Right lobe of liver (tissue), 6 donors: ENCODE results near the gene LRRN2. TPM values are rescaled to one million over a fixed set of nuclear protein-coding genes. Genes with fewer than 3 reads are reported as not detected.

Experiments used
- ATAC-seq, 4 donors: fragments of 200-7000 bp; cut with Tn5 transposase; one replicate each; pipeline ENCODE4 v1.9.1; 2020; ENCODE audit warnings: mild to moderate bottlenecking in 4 of 4, moderate library complexity in 4 of 4
- DNase-seq, 3 donors: peaks; one replicate each; pipeline ENCODE4 v3.0.0-alpha.2; 2020
- H3K27ac ChIP-seq, 3 donors: fragments of 200-600 bp; one replicate each; pipeline ENCODE4 v1.8.0; 2022
- H3K27me3 ChIP-seq, 2 donors: fragments of 200-600 bp; one replicate each; pipeline ENCODE4 v1.8.0; 2022
- H3K36me3 ChIP-seq, 4 donors: fragments of 200-600 bp; sonication (generic) in 1 of 4; one replicate each; pipeline versions ENCODE4 v1.5.1 to v1.8.0; 2017 to 2022; ENCODE audit warnings: control low read depth in 1 of 4
- H3K4me1 ChIP-seq, 4 donors: fragments of 200-600 bp; sonication (generic) in 1 of 4; one replicate each; pipeline versions ENCODE4 v1.5.1 to v1.8.0; 2017 to 2022; ENCODE audit warnings: control low read depth in 1 of 4
- H3K4me3 ChIP-seq, 3 donors: fragments of 200-600 bp; one replicate each; pipeline ENCODE4 v1.8.0; 2022
- H3K9me3 ChIP-seq, 4 donors: fragments of 200-600 bp; sonication (generic) in 1 of 4; one replicate each; pipeline versions ENCODE4 v1.5.1 to v1.8.0; 2017 to 2022; ENCODE audit warnings: control low read depth in 1 of 4
- CTCF ChIP-seq, 4 donors: fragments of 200-600 bp in 3 of 4; fragments of 450-650 bp in 1 of 4; IDR thresholded peaks; one replicate each; pipeline versions ENCODE4 v1.5.1 to v1.8.0; 2016 to 2022; ENCODE audit warnings: antibody characterized with exemption in 4 of 4, mild to moderate bottlenecking in 2 of 4
- POLR2A ChIP-seq: fragments of 450-650 bp; IDR thresholded peaks from one replicate; pipeline ENCODE4 v1.6.1; 2017; ENCODE audit warnings: antibody characterized with exemption, mild to moderate bottlenecking
- WGBS: methylation state at CpG from one replicate; pipeline ENCODE4 v1.1.6; 2018; ENCODE audit warnings: low coverage, low lambda C conversion rate; ENCODE audit not compliant: insufficient coverage; ENCODE audit errors: missing lambda C conversion rate; 5-methylcytosine and 5-hydroxymethylcytosine counted together
- intact Hi-C, 2 donors: fragments of 100-400 bp; cut with DNase I; formaldehyde crosslinking; loops; one replicate each; pipeline versions ENCODE4 v1.11.2 to v1.14.1; 2022
- total RNA-seq, 6 experiments: library from RNA; depleted of rRNA in 2 of 6; stranded (reverse); fragments of >200 nt in 2 of 6; fragmentation: NEBNext Ultra II Directional in 3 of 6; extraction: Animal tissue kit (Norgen Biotek cat#: 25700) in 3 of 6; gene quantifications; one replicate each; pipeline versions ENCODE4 v1.1.0 to v1.2.4, GENCODE V29; 2016 to 2023
- donor health status: DM: no; HTN: yes; CAD: no.
- donor health status: DM: no; HTN: no; CAD: no.
- donor health status: DM: no; HTN: no; CAD: no.
- donor health status: DM: no; HTN: yes; CAD: no.
- donor health status: DM: no; HTN: yes; CAD: no.

Gene LRRN2
- total RNA-seq, 6 experiments from 2014 or later = 0.07 to 0.78 (median 0.25) TPM

GRCh38 chr1:204680051-204680450, 5.5 kb downstream of the LRRN2 start:
- no peak for DNase-seq
- WGBS = 37% methylated on average over 3 of the region's 3 CpGs
- TF ChIP-seq CTCF (IDR thresholded peaks at IDR 0.05) = no peak
- TF ChIP-seq POLR2A = no peak
- intact Hi-C loops = loop anchor here in 1 of 2 donors (10.0 kb wide), 1 partner anchor 55 kb away; no protein-coding TSS in a partner anchor
- Histone ChIP-seq H3K4me1 (peaks cover 0 to 5% (median 0%) of the 10 kb centered on the region in 4 donors), H3K9me3 (no peaks in the 10 kb centered on the region), H3K4me3 (no peak overlapping the region), H3K27me3 (no peaks in the 10 kb centered on the region), H3K36me3 (no peaks in the 10 kb centered on the region), H3K27ac (no peak overlapping the region)
- no peak for ATAC-seq

- 62% methylated on average over 4 of the region's 7 CpGs for WGBS
- H3K9me3 ChIP-seq = no peaks in the 10 kb centered on the region
- ATAC-seq (no peak), DNase-seq (no peak)
- H3K27ac ChIP-seq = no peak overlapping the region
- TF ChIP-seq POLR2A (no peak), CTCF (IDR thresholded peaks at IDR 0.05) (no peak)
- intact Hi-C loops = no loop called here
- H3K4me3 ChIP-seq = no peak overlapping the region
- no peaks in the 10 kb centered on the region for H3K27me3 ChIP-seq
- H3K4me1 ChIP-seq = no peaks in the 10 kb centered on the region
- no peaks in the 10 kb centered on the region for H3K36me3 ChIP-seq
Measured at GRCh38 chr1:204678721-204679475, 6.6 kb downstream of the LRRN2 start.

- Histone ChIP-seq H3K27ac (no peak overlapping the region), H3K36me3 (no peaks in the 10 kb centered on the region), H3K4me3 (no peak overlapping the region), H3K4me1 (no peaks in the 10 kb centered on the region), H3K27me3 (no peaks in the 10 kb centered on the region), H3K9me3 (no peaks in the 10 kb centered on the region)
- no peak for ATAC-seq
- 77% methylated on average over 7 of the region's 9 CpGs for WGBS
- intact Hi-C loops = no loop called here
- TF ChIP-seq CTCF (IDR thresholded peaks at IDR 0.05) (no peak), POLR2A (no peak)
- no peak for DNase-seq
Measured at GRCh38 chr1:204677864-204678263, 7.7 kb downstream of the LRRN2 start.

- Histone ChIP-seq H3K9me3 (no peaks in the 10 kb centered on the region), H3K4me1 (no peaks in the 10 kb centered on the region), H3K4me3 (no peak overlapping the region), H3K27me3 (no peaks in the 10 kb centered on the region), H3K27ac (no peak overlapping the region), H3K36me3 (no peaks in the 10 kb centered on the region)
- no peak for TF ChIP-seq POLR2A
- TF ChIP-seq CTCF (IDR thresholded peaks at IDR 0.05) = no peak
- ATAC-seq (no peak), DNase-seq (no peak)
- intact Hi-C loops = no loop called here
- 100% methylated on average over 1 of the region's 2 CpGs for WGBS
Measured at GRCh38 chr1:204676043-204676442, 9.5 kb downstream of the LRRN2 start.
